Measurements from ENCODE around the gene FEN1. TPM values are rescaled to one million over a fixed set of nuclear protein-coding genes. Genes with fewer than 3 reads are reported as not detected.
A peak's percentile ranks its signal among the peaks of the same experiment; 100 is the strongest.

FEN1 gene
- total and polyA plus RNA-seq, 8 donors: 13.9 to 42.4 (median 26.2) TPM

DNA sequence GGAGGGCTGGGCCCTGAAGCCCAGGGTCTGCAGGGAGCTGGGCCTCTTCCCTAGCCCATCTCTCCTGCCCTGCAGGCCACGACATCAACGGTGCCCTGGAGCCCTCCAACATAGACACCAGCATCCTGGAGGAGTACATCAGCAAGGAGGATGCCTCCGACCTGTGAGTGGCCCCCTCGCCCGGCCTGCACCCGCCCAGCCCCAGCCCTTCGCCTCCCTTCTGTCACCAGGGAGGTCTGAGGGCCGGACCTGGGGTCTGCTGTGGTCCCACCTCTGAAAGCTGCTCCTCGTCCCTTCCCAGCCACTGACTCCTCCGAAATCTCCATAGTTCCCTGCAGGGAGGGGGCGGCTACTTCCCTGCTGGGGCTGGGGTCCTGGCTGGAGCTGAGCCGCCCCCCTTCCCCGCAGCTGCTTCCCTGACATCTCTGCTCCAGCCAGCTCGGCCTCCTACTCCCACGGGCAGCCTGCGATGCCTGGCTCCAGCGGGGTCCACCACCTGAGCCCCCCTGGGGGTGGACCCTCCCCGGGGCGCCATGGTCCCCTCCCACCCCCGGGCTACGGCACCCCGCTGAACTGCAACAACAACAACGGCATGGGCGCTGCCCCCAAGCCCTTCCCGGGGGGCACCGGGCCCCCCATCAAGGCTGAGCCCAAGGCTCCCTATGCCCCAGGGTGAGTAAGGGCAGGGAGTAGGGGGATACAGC, 27.0 kb upstream of the FEN1 start:
- intact Hi-C loops (cut with DNase I): no loop called here
- TF ChIP-seq CTCF (IDR thresholded peaks at IDR 0.05): no peak
- Histone ChIP-seq H3K27me3 (peaks cover 0 to 43% of the 10 kb centered on the region in 2 donors), H3K4me1 (no peaks in the 10 kb centered on the region), H3K27ac (no peak overlapping the region), H3K4me3 (no peak overlapping the region), H3K36me3 (no peaks in the 10 kb centered on the region), H3K9me3 (no peaks in the 10 kb centered on the region)
- peak in 1 of 4 donors; percentile 70 for DNase-seq
- ATAC-seq: no peak

DNA sequence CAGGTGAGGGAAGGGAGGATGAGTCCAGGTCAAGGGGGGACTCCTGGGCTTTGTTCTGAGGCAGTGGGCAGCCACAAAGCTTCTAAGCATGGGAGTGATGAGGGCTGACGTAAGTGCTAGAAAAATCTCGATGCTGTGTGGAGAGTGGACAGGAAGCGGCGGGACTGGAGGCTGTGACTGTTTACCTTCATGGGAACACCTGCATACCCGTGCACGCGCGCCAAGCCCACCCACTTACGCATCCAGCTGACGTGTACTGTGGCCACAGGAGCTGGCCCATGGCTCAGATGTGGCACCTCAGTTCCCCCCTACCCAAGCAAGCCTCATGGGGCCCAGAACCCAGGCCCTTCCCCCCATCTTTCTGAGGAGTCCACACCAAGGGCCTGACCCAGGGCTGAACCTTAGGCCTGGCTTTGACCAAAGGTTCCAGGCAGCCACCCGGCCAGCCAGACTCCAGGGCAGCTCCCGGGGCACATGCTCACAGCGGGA, 26.3 kb upstream of the FEN1 start:
- peaks cover 0 to 39% of the 10 kb centered on the region in 2 donors for H3K27me3 ChIP-seq
- H3K36me3 ChIP-seq: no peaks in the 10 kb centered on the region
- no peaks in the 10 kb centered on the region for H3K4me1 ChIP-seq
- DNase-seq: peak in 1 of 4 donors; percentile 22
- H3K9me3 ChIP-seq: no peaks in the 10 kb centered on the region
- H3K27ac ChIP-seq: no peak overlapping the region
- no peak for TF ChIP-seq CTCF (IDR thresholded peaks at IDR 0.05)
- intact Hi-C loops (cut with DNase I): no loop called here
- peak; percentile 8 for ATAC-seq
- no peak overlapping the region for H3K4me3 ChIP-seq

GRCh38 chr11:61768376-61769076, 24.2 kb upstream of the FEN1 start:
- TF ChIP-seq CTCF (IDR thresholded peaks at IDR 0.05): no peak
- no peak for ATAC-seq
- intact Hi-C loops (cut with DNase I): no loop called here
- Histone ChIP-seq H3K4me3 (no peak overlapping the region), H3K4me1 (peaks cover 0 to 10% of the 10 kb centered on the region in 2 donors), H3K27me3 (peaks cover 0 to 19% of the 10 kb centered on the region in 2 donors), H3K27ac (no peak overlapping the region), H3K9me3 (no peaks in the 10 kb centered on the region), H3K36me3 (no peaks in the 10 kb centered on the region)
- no peak for DNase-seq

DNA sequence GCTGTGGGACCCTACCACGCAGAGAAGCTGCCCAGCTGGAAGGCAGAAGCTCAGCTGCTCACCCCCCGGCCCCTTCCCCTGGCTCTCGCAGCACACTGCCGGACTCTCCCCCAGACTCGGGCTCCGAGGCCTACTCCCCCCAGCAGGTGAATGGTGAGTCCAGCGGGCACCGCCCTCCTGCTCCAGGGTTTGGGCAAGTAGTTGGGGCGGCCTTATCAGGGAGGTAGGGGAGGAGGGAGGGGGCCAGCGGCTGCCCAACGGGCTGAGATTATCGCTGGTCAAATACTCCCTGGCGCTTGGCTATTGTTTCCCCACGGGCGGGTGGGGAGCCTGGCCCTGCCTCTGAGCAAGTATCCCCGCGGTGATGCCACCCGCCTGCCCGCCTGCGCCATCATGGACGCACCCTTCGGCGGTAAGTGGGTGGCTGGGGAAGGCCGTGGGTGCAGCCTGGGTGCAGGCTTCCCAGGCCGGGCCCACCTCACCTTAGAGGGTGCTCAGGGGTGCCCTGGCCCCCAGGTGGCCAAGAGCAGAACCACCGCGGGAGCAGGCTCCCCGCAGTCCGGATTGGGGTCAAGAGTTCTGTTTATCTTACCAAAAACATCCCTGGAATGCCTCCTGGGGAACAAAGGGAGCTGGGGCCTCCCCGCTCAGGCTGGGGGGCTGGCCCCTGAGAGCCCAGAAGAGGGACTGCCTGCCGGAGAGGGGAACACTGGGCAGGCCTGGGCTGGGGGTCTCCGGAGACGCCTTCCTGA, 23.4 kb upstream of the FEN1 start:
- DNase-seq (peak in 3 of 4 donors; percentile 18 to 80 (median 44)), ATAC-seq (peak; percentile 42)
- intact Hi-C loops (cut with DNase I): no loop called here
- Histone ChIP-seq H3K27ac (no peak overlapping the region), H3K4me3 (no peak overlapping the region), H3K27me3 (peaks cover 0 to 11% of the 10 kb centered on the region in 2 donors), H3K9me3 (no peaks in the 10 kb centered on the region), H3K36me3 (no peaks in the 10 kb centered on the region), H3K4me1 (peaks cover 0 to 10% of the 10 kb centered on the region in 2 donors)
- TF ChIP-seq CTCF (IDR thresholded peaks at IDR 0.05): no peak
